GM10847 (cell line): Measurements from ENCODE around the gene FAM209A.
"Not testable (repeated sequence)": the region's sequence is repeated elsewhere in the genome, so short reads cannot be mapped to it uniquely, and the experiment has no call there.

Experiments
- POLR2A ChIP-seq: IDR thresholded peaks from 2 replicates; pipeline ENCODE4 v1.6.1; 2011; ENCODE audit not compliant: insufficient read length; ENCODE audit errors: extremely low read depth

The FAM209A gene, protein sequence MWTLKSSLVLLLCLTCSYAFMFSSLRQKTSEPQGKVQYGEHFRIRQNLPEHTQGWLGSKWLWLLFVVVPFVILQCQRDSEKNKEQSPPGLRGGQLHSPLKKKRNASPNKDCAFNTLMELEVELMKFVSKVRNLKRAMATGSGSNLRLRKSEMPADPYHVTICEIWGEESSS

DNA sequence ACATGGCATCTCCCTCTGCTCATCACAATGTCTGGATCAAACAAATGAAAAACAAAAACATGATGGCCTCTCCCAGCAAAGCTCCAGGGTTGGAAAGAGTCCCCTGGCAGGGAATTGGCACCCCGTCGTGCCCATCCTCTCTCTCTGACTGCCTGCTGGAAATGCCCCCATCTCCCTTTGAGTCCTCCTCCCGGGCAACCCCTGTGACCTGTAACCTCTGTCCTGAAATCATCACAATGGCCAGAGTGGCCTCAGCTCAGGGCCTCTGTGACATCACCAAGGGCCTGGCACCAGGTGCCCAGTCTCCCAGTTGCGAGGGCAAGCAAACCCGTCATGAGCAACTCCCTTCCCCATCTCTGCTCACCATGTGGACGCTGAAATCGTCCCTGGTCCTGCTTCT is at the start of gene FAM209A:
Gene FAM209A, plus strand, starts transcription at position 301 of the 400 bp plus-strand sequence. Its CDS starts 65 bp downstream, at position 366.
- not testable (repeated sequence) for TF ChIP-seq POLR2A

- TF ChIP-seq POLR2A: no peak
These were observed 40.6 kb upstream of the FAM209A start for GRCh38 chr20:56483970-56484369.

- TF ChIP-seq POLR2A: no peak
These were observed 37.3 kb upstream of the FAM209A start for GRCh38 chr20:56487216-56487615.

DNA sequence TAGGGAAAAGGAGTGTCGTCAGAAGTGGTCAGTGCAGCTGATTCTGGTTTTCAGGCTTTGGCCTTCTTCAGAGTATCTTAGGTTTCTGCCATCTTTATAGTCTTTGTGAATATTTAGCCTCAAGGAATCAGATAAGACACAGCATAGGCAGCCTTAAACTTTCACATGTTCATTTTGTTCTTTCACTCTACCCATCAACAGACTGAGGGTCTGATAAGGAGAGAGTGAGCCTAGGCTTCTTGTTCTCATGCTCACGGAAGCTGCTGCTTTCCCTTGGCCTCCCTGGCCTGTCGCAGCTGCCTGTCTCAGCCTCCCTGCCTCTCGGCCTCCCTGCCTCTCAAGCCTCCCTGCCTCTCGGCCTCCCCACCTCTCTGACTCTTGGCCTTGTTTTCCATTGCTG is 36.0 kb upstream of the FAM209A start:
- no peak for TF ChIP-seq POLR2A

- TF ChIP-seq POLR2A: no peak
These were observed 23.4 kb upstream of the FAM209A start for GRCh38 chr20:56501116-56501515.

GRCh38 chr20:56503916-56504315 is 20.6 kb upstream of the FAM209A start:
- TF ChIP-seq POLR2A: no peak

- TF ChIP-seq POLR2A: no peak
These were observed 20.1 kb upstream of the FAM209A start for GRCh38 chr20:56504373-56505005.

DNA sequence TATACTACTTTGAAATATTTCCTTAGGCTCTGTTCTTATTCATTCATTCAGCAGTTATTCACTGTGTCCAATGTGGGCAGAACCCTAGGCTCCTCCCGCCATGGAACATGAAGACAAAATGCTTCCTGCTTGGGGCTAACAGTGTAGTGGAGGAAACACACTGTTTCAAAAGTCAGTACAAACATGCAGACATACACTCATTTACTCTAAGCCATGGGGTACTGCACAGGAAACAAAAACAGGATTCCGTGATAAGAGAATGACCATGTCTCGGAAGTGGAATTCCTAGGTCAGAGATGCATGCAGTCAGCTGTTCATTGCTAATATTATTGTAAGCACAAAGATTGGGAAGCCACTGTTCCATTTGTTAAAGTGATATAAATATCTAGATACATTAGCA is 18.4 kb upstream of the FAM209A start:
- no peak for TF ChIP-seq POLR2A

- no peak for TF ChIP-seq POLR2A
These were observed 12.6 kb upstream of the FAM209A start for GRCh38 chr20:56511926-56512325.

DNA sequence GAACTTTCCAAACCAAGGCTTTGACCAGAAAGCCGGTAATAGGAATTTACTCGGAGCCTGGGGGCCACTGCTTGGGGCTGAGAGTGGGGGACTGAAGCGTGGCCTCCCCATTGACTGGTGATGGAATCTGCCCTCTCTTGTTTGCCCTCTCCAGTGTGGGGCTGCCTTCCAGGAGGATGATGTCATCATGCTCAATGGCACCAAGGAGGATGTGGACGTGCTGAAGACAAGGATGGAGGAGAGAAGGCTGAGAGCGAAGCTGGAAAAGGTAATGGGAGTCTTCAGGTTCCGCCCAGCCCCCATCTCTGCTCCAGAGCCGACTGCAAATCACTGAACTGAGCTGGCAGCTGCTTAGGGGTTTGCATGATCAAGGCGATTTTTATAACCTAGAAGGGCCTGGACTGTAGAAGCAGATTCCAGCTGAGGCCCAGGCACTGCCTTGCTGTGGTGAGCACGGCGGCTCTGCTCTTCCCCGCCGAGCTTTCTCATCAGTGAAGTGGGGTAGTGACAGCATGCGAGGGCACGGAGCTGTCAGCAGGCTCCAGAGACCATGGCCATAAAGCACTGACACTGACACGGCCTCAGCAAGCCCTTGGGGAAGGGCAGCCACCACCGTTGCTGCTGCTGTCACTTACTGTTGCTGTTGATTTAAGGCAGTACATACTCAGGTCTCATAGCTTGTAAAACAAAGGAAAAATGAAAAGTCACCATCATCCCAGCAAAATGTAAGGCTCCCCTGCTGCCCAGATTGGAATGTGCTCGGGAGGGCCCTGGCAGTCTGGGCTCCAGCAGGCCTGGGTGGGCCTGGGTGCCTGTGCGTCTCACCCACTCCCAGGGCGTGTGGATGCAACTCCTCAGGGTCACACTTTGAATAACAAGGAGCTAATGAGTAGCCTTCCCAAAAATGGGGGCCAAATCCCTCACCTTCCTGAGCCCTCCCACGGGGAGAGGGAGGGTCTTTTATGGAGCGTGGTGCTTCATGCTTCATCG is 11.1 kb upstream of the FAM209A start:
- TF ChIP-seq POLR2A: no peak

DNA sequence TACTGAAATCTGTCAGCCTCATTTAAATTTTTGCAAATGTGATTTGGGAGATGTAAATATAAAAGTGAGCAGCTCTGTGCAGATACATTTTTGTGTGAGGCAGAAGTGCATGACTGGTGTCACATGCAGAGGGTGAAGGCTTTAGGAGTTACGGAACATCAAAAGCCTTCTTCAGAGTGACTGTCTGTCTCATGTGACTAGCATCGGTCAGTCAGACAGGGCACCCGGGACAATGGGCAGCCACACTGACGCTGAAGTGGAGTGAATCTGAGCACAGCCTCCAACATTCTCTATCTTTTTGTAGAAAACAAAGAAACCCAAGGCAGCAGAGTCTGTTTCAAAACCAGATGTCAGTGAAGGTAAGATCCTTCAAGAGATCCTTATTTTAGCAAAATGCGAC is 7.9 kb upstream of the FAM209A start:
- no peak for TF ChIP-seq POLR2A

- no peak for TF ChIP-seq POLR2A
These were observed 7.3 kb upstream of the FAM209A start for GRCh38 chr20:56517211-56517610.

- no peak for TF ChIP-seq POLR2A
These were observed 6.9 kb upstream of the FAM209A start for GRCh38 chr20:56517641-56518040.

DNA sequence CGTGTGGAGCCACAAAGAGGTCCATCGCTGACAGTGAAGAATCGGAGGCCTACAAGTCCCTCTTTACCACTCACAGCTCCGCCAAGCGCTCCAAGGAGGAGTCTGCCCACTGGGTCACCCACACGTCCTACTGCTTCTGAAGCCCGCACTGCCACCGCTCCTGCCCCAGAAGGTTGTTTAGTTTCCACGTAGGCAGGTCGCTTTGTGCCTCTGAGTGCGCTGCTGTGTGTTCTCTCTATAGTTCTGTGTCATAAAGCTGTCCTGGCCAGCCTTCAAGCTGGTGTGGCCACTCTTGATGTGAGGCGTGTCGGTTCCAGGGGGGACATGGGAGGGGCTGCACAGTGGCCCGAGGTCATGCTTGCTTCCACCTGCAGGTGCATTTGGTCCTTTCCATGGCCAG is 6.4 kb upstream of the FAM209A start:
- no peak for TF ChIP-seq POLR2A

DNA sequence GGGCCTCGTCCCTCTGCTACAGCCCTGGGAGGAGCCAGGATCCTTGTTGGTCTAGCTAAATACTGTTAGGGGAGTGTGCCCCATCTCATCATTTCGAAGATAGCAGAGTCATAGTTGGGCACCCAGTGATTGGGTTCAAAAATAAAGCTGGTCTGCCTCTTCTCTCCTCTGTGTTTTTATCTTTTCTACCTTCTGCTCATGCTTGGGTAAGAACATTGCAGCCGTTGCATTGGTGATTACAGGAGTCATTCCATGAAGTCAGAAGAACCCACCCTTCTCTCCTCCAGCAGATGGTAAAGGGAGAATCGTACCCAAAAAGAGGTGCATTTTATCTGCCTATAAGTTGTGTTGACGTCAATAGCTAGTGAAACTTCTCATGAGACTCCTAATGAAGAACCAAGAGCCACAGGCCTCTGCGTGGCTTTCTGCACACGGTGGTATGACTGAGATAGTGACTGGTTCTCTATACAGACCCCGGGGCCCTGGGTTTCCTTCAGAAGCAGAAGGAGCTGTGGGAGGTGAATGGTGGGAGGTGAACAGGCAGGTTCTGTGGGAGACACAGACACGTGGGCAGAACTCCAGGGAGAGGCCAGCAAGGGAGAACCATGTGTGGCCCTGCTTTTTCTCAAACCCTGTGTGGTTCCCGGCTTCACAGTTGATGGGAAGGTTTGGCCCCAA is 5.7 kb upstream of the FAM209A start:
- no peak for TF ChIP-seq POLR2A
